Stimulated activated naive CD8-positive, alpha-beta T cell treated with anti-CD3 and anti-CD28 coated beads, Interleukin-15, Interleukin-2, amounts not matched to agents 100 U/mL and 50 U/mL, for 24 hours (primary cell): ENCODE measurements around the gene CD302.
"Not testable (repeated sequence)": the region's sequence is repeated elsewhere in the genome, so short reads cannot be mapped to it uniquely, and the experiment has no call there.

Source experiments
- ATAC-seq: fragments of 150-1000 bp; cut with Tn5 transposase; one replicate; pipeline ENCODE4 v1.10.0; 2021
- DNase-seq: peaks from one replicate; pipeline ENCODE4 v3.0.0; 2021

Gene CD302

DNA sequence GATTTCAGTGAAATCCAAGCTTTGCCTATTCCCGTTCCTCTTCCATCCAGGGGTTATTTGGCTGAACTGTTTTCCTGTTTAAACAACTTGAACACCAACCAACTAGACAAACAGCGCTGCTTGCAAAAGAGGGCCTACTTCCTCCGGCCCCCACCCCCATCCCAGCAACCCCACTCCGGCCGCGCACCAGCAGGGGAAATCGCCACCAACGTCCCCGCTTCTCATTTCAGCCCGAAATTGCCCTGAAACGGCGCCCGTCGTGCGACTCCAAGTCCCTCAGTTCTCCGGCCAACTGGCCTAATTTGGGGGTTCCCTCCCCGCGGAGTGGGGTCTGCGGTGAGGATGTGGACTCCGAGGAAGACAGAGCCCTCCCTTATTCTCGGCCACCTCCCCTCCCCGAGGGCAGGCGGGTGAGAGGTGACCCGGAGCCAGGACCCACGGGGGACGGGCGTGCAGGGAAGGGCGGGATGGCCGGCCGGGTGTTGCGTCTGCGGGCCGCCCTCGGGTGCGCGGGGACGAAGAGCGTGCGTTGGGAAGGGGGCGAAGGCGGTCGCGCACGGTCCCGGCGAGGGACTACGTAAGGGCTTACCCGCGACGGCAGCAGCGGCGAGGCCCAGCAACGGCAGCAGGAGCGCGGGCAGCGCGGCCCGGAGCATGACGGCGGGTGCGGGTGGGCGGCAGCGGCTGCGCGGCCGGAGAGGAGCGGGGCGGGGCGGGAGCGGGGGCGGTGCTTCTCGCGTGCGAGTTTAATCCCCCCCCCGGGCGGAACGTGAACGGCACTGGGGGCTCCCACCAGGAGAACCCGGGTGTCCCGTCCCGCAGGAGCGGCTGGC is at the start of gene CD302:
TSS of gene CD302 (minus strand) at position 666 of the 833 bp plus-strand sequence. CDS start at position 656, 10 bp downstream.
- DNase-seq (peak; percentile 65), ATAC-seq (peak; percentile 70)

DNA sequence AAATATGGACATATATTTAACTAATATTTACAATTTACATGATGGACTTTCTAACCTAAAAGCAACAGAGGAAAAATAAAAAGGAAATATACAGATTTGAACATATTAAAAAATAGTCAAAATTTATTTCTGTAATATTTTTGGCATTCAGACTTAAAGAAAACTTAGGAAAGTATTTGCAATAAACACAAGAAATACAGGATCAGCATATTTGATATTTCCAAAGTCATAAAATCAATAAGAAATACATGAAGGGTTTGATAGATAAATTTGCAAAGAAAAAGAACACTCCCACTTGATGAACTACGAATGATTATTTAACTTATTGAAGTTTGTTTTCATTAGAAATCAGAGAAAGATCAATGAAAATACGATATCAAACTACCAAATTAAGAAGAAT is 48.6 kb upstream of the CD302 start:
- ATAC-seq (no peak), DNase-seq (no peak)

GRCh38 chr2:159840616-159841015 is 42.6 kb upstream of the CD302 start:
- DNase-seq, result no peak
- no peak for ATAC-seq

GRCh38 chr2:159832858-159833257 is 34.9 kb upstream of the CD302 start:
- DNase-seq (no peak), ATAC-seq (no peak)

- ATAC-seq (no peak), DNase-seq (no peak)
These were observed 34.0 kb upstream of the CD302 start for GRCh38 chr2:159832026-159832425.

DNA sequence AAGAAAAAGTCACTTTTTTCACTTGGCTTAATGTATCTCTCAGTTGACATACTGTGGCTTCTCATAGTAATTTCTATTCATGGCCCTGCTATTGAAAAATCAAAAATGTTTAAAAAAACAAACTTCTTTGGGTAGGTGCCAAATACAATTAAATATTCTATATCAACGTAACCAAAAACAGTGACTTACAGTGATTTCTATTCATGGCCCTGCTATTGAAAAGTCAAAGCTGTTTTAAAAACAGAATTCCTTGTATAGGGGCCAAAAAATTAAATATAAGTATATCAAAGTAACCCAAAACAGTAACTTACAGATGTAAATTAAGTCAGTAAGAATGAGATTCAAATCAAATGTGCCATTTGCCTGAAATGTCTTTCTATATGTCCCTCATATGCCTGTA is 31.4 kb upstream of the CD302 start:
- DNase-seq, result no peak
- no peak for ATAC-seq

DNA sequence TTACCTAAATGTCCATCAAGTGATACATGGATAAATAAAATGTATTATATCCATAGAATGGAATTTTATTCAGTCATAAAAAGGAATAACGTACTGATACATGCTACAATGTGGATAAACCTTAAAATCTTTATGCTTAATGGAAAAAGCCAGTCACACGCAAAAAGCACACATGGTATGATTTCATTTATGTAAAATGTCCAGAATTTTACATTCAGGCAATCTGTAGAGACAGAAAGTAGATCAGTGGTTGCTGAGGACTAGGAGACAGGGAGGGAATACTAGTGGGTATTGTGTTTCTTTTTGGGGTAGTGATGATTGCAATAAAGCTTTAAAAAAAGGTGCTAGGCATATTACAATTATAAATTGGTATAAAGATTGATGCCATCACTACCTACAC is 30.7 kb upstream of the CD302 start:
- no peak for ATAC-seq

DNA sequence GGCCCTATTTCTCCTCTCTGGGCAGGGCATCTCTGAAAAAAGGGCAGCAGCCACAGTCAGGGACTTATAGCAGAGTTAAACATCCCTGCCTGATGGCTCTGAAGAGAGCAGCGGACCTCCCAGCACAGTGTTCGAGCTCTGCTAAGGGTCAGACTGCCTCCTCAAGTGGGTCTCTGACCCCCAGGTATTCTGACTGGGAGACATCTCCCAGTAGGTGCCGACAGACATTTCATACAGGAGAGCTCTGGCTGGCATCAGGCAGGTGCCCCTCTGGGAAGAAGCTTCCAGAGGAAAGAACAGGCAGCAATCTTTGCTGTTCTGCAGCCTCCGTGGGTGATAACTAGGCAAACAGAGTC is 24.4 kb upstream of the CD302 start:
- not testable (repeated sequence) for ATAC-seq, DNase-seq

More for the DNA sequence above, 30.7 kb upstream of the CD302 start:
- DNase-seq, result no peak

DNA sequence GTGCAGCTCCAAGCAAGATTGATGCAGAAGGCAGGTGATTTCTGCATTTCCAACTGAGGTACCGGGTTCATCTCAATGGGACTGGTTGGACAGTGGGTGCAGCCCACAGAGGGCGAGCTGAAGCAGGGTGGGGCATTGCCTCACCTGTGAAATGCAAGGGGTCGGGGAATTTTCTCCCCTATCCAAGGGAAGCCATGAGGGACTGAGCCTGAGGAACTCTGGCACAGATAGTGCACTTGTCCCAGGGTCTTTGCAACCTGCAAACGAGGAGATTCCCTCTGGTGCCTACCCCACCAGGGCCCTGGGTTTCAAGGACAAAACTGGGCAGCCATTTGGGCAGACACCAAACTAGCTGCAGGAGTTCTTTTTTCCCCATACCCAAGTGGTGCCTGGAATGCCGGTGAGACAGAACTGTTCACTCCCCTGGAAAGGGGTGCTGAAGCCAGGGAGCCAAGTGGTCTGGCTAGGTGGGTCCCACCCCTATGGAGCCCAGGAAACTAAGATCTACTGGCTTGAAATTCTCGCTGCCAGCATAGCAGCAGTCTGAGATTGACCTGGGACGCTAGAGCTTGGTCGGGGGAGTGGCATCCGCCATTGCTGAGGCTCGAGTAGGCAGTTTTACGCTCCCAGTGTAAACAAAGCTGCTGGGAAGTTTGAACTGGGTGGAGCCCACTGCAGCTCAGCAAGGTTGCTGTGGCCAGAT is 23.9 kb upstream of the CD302 start:
- DNase-seq, ATAC-seq: not testable (repeated sequence)

- no peak for DNase-seq
- no peak for ATAC-seq
These were observed 20.9 kb upstream of the CD302 start for GRCh38 chr2:159818940-159819339.

DNA sequence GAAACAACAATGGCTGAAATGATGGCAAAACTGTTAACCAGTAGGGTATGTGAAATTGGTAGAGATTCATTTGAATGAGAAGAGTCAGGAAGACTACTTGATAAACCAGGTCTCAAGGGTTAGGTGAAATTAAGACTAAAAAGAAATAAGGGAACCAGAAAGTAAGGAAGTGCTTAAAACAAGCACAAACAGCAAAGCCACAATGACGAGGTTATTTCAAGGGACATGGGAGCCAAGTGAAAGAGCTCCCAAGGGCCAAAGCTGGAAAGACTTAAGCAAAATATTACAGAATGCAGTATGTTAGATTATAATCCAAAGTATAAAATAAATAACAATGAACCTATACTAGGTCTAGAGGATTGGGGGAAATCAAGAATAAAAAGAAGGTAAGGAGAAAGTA is 19.3 kb upstream of the CD302 start:
- DNase-seq (no peak), ATAC-seq (no peak)

DNA sequence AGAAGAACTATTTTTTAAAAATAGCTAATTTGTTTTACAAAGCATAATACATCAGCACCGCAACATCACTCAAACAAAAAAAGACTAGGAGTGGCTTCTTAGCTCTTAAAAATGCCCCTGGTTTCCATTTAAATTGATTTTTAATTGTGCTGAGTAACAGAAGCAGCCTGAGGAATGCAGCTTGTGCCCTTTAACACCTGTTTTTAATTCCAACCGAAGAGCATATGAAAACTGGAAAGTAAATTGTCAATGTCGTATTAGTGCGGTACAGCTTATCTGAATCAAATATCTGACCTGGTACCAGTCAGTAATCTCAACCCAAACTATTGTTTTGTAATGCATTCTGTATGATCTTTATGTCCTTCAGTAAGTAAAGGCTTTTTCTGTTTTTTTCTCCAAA is 13.2 kb upstream of the CD302 start:
- no peak for DNase-seq
- no peak for ATAC-seq

GRCh38 chr2:159808032-159808425 is 10.0 kb upstream of the CD302 start:
- ATAC-seq (no peak), DNase-seq (no peak)

DNA sequence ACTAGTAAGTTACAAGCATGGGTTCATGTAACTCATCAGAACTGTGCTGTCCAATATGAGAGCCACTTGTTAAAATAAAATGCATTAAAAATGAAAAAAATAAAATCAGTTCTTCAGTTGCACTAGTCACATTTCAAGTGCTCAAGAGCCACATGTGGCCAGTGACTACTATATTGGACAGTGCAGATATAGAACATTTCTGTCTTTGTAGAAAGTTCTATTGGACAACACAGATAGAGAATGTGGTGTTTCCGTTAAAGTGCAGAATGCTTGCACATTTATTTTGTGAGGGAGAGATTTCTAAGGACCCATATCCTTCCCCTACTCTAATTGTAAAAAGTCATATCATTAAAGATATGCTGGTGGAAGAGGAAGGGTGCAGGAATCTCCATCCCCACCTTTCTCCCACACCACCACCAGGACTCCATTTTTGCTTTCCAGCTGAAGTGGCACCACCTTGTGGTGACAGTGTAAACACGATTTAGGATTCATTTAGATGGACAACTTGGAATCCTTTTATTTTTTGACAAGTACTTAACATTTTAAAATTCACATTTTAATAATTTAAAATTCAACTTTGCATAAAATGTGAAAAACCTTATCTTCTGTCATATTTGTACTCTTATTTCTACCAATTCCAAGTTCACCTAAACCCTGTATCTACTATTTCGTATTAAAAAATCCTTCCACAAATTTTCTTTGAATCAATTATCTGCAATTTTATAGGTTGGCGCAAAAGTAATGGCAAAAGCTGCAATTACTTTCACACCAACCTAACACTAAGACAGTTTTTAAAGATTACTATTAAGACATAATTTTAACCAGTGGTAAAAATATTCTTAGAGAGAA is 9.4 kb upstream of the CD302 start:
- ATAC-seq (no peak), DNase-seq (peak; percentile 12)

GRCh38 chr2:159804941-159805340 is 6.9 kb upstream of the CD302 start:
- ATAC-seq, result no peak
- DNase-seq, result no peak

GRCh38 chr2:159803235-159803962 is 5.4 kb upstream of the CD302 start:
- DNase-seq (no peak), ATAC-seq (peak; percentile 73)

DNA sequence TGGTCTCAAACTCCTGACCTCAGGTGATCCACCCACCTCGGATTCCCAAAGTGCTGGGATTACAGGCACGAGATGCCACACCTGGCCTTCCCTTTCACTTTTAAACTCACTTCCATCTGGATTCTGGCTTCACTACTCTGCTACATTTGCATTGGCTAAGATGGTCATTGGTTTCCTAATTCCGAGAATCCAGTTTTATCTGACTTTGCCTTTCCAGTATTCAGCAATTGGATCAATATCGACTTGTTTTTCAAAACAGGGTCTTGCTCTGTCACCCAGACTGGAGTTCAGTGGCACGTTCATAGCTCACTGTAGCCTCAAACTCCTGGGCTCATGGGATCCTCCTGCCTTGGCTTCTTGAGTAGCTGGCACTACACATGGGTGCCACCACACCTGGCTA is 4.7 kb upstream of the CD302 start:
- DNase-seq (no peak), ATAC-seq (no peak)

- DNase-seq, result no peak
These were observed 1.8 kb upstream of the CD302 start for GRCh38 chr2:159799833-159800232.

GRCh38 chr2:159798376-159798725 is 343 bp upstream of the CD302 start:
- ATAC-seq (no peak), DNase-seq (no peak)

More at GRCh38 chr2:159799833-159800232, 1.8 kb upstream of the CD302 start:
- ATAC-seq, result no peak

GRCh38 chr2:159797225-159797542 is 824 bp downstream of the CD302 start:
- no peak for DNase-seq
- ATAC-seq, result no peak

- DNase-seq (no peak), ATAC-seq (no peak)
These were observed 1.9 kb downstream of the CD302 start for GRCh38 chr2:159795841-159796690.
